Measurements from ENCODE around the gene OR10AD1.

GRCh38 chr12:48201516-48201915, 1.6 kb downstream of the OR10AD1 start:
- TF ChIP-seq EZH2 (IDR thresholded peaks at IDR 0.05) (no peak), POLR2AphosphoS5 (IDR thresholded peaks at IDR 0.05; ENCODE audit: borderline replicate concordance, low read depth, low read length) (no peak)

All from SK-N-MC (cell line).